Left kidney (tissue), 2 donors: ENCODE measurements around the gene LRIG1. TPM values are rescaled to one million over a fixed set of nuclear protein-coding genes. Genes with fewer than 3 reads are reported as not detected.

Experiments used
- DNase-seq: peaks from one replicate; pipeline ENCODE4 v3.0.0-alpha.2; 2013
- polyA plus RNA-seq: library from polyadenylated mRNA; unstranded; fragments of 120-200 nt; gene quantifications from one replicate; pipeline ENCODE4 v1.2.1, GENCODE V29; 2013; ENCODE audit not compliant: insufficient read length

Gene LRIG1
- polyA plus RNA-seq, 1 donor, result 25.8 TPM

DNA sequence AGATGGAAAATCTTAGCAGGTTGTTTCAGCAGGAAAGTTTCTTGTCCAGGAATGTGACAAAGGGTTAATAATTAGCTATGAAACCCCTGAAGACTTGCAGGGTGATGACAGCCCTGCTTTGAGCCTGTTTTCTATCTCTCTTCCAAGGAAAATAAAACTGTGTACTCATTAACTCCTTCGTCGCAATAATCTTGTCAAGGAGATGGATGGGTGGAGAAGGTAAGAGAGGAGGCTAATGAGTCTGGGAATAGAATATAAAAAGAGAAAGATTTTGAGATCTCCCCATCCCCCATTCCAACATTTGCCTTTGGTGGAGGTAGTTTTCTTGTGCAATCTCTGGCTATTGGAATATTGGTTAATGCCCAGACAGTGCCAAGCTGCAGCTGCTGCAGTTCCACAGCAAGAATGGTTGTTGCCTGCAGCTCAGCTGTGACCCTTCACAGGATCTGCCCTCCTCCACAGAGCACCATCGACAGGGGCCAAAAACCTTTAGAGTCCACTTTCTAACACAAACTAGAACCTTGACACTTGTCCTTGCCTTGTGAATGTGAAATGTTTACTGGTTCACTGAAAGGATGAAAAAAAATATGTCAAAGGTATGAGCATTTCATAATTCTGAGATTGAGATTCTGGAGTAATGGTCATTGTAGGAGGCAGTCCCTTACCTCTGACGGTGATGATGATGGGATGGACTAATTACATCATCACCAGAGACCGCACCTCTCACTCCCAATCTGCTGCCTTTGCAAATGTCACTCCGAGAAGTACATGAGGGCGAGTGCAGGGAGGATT lies 4.2 kb upstream of the LRIG1 start:
- no peak for DNase-seq

DNA sequence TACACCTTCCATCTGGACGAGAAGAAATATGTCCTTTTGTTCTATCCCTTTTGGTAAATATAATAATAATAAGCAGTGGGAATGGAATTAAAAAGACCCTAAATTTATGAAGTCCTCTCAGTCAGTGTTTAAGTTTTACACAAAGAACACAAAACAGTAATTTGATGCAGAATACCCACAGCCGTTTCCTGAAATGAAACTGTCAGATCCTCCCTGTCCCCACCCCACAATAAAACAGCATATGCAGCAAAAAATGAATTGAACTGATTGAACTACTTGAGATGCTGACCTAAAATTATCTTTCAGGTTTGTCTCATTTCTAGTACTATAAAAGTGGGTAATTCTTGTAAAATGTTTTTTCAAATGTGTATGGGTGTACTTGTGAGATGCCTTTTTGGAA lies 2.2 kb upstream of the LRIG1 start:
- DNase-seq, result no peak

DNA sequence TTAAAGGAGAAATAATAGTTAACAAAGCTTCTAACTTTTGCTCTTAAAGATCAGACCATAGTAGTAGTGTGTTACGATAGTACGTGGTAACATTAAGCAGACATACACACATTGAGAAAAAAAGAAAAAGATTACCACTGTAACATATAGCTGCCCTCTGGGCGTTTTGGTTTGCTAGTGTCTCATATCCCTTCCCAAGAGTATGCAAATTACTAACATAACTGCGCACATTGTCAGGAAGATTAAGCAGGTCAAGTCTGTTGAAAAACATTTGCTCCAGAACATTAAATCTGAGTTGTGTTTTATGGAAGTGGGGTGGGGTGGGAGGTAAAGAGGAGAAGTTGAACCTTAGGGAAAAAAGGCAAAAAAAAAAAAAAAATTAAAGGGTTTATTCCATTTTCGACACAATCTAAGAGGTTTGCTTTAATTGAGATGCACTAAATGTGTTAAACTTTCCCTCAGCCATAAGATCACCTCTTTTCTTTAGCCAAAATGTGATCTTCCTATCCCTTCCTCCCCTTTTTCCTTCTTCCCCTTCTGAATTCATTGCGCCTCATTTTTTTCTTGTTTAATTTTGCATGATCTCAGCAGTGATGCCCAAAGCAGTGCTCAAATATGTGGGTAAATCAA lies 1.5 kb upstream of the LRIG1 start:
- no peak for DNase-seq

DNA sequence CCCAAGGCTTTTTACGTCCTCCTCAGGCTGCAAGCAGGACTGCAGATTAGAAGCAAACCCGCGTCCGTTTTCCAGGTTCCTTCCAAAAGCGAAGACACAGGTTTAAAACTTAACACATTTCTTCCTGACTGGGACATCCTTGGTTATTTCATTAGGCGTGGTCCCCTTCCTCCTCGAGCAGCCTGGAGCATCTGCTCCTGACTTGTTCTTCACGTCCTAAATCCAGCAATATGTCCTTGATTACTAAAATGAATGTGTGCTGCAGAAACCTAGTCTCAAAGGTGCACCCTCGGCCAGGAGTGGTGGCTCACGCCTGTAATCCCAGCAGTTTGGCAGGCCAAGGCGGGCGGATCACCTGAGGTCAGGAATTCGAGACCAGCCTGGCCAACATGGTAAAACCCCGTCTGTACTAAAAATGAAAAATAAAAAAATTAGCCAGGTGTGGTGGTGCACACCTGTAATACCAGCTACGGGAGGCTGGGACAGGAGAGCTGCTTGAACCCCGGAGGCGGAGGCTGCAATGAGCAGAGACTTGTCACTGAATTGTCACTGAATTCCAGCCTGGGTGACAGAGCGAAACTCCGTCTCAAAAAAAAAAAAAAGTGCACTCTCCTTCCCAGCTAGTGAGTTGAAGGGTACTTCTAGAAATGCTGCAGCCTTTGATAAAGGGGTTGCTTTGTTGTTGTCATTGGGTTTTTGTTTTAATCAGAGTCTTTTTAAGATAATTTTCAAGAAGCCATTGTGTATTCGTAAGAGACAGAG lies 842 bp upstream of the LRIG1 start:
- DNase-seq, result no peak

DNA sequence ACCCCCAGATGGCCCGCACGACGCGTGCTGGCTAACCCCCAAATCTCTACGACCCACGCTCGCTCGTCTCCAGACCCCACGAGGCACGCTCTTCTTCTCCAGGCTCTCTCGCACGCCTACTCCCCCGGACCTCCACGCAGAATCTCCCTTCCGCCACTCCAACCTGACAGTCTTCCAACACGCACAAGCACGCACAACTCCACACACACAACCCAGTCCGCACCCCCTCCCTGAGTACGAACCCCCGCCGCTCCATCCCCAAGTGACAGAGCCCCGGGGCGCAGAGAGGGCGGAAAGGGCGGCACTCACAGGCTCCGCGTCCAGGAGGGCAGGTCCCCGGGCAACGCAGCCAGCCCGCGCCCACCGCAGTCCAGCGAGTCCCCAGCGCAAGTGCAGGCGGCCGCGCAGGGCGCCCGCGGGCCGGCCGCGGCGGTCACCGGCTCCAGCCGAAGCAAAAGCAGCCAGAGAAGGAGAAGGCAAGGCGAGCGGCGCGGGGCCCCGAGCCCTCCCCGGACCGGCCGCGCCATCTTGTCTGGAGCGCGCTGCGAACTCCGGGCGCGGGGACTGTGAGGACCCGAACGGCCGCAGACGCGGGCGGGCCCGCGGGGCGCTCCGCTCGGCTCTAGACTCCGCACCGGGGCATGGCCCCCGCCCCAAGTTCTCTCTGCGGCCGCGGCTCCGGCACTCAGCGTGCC lies 794 bp downstream of the LRIG1 start:
- DNase-seq, result no peak

DNA sequence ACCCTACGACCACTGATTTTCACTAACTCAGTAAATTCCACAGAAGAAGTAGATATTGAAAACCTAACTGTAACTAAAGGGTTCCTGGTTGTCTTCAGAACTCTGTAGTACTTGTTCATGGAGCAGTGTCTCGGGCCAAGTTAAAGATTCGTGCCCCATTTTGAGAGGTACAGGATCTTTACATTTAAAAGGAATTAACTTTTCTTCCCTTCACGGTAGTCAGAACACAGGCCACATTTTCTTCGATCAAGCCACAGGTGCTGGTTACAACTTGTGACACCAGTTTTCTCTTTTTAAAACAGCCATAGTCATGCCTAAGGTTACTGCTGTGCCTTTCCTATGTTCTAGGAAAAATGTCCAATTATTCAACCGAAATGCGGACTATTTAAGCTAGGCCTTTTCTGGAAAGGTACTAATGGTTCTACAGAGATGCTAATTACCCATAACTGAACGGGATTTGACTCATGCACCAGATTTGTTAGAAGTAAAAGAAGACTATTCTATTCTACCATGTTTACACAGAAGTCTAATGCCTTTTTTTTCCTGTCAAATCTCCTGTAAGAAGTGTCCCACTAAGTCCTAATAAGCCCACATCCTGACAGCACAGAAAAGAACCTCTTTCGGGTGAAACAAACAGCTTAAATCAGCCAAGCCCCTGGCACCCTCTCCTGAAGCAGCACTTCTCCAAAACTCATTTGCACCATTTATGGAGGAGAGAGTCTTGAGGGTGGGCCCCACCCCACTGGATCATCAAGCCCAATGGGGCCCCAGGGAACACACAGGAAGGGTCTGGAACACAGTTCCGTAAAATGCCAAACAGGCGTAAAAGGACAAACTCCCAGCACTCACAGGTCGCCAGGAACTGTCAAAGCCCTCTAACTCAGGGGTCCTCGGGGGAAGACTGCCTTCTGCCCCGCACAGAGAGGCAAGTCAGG lies 1.9 kb downstream of the LRIG1 start:
- DNase-seq, result no peak

DNA sequence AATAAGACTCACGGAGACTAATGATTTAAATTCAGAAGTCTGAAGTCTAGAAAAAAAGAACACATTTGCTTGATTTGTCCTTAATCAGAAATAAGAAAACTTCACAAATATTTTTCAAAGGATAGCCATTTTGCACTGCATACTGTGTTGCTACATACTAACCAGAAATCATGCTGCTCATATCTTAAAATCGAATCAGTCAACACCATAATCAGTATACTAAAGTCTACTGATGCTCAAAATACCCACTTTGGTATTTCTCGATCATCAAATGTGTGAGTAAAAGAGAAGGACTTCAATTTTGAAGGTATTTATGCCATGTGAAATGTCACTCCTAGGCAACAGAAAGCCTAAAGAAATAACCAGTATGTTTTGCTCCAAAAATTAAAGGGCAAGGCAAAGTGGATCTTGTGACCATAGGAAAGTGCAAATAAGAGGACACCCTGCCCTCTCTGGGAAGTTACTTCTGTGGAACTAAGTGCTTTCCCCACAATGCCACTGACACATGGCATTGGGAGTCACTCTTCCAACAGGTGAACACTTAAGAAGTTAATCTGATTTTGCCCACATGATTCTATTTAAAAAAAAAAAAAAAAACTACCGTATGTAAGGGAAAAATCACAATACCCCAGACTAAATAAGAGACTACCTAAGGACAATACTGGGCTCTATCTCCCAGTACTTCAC lies 2.7 kb downstream of the LRIG1 start:
- DNase-seq, result no peak

DNA sequence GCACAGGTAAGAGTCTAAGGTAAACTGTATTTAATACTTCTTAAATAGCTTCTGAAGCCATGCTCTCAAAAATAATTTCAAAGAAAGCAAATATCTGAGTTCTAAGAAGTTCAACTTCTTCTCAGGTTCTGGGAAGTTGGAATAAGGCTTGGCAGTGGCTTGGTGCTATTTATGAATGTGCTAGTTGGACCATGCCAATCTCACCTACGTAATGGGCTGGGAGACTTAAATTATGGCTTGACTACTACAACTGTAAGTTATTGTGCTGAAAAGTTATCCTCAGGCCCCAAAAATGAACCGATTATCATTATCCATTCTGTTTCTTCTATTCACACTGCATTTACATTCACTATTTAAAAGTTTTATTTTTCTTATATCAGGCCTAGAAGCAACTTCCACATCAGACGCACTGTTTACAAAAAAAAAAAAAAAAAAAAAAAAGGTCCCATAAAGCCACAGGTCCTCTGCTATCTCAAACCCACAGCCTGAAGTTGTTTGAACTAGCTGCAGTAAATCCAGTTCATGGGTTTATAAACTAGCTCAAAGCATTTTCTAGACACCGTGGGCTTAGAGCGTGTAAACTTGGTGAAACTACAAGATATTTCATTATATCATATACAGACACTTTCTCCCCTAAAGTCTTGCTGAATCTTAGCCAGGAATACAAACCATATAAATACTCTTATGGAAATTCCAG lies 3.4 kb downstream of the LRIG1 start:
- DNase-seq, result no peak

DNA sequence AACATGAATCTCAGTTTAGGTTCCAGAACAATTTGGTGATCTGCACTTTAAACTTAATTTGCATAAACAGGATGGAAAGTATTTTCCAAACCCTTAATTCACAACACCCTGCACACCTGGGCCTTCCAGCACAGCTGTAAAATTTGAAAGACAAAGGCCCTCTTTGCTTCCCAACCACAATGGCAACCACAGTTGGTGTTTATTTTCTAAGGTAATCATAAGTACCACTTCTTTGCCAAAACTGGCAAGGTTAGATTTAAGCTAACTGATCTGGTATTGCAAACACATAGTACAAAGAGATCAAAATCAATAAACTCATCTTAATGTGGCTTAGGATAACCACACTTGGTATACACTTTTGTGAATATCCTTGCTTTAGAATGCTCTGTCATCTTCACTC lies 4.1 kb downstream of the LRIG1 start:
- DNase-seq, result no peak

DNA sequence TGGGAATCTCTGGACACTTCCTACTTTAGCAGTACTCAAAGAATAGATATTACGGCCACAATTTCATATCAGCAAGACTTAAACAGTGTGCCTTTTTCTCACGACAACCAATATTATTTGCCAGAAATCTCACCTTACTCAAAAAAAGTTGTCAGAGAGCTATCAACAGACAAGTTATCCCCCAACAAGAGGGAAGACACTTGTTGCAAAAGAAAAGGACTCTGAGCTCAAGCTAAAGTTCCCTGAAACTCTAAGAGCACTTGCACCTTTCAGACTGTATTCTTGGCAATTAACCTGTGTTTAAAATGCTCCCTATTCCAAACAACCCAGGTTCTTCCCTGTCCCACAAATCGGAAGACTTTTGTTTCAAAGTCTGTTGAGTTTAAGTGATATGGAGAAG lies 4.5 kb downstream of the LRIG1 start:
- no peak for DNase-seq

DNA sequence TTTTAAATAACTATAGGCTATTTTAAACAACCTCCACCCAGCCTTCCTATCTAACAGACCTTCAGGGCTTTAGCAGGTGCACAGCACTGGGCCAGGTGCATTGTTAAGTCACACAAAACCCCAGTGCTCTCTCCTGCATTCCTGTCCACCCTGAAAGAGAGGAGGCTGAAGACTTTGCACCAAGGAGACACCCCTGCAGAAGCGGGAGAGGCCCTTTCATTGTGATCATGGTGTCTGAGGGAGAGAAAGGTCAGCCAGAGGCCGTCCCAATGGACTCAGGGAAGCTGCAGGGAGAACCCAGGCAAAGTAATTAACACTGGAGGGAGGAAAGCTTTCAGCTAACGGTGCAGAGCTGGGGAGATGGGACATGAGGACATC lies 5.2 kb downstream of the LRIG1 start:
- no peak for DNase-seq

DNA sequence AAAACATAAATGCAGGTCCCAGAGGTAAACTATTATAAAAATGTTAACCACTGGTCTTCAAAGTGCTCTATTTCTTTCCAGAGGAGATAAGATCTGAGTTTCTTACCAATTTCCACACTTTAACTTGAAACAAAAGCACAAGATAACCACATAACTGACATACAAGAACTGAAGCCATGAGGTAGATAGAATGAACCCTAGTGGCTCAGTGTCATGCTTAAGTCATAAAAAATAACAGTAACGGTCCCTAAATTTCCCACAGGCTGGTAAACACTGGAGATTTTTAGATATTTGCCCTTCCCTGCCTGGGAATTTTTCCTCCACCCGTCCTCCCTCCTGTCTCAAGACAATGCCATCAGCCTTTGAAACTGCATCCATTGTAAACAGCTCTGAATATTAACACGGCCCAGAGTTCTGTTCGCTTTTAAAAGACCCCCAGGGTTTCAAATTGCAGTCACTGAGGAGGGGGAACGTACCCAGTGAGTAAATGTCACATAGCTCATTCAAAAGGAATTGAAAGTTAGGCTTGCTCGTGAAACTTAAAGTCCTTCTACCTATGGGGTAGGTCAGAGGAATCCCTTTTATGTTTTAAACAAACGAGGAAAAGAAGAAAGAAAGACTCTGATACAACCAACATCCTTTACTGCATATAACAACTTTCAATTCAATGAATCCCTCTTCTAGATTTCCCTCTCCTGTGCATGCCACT lies 5.7 kb downstream of the LRIG1 start:
- DNase-seq, result no peak

DNA sequence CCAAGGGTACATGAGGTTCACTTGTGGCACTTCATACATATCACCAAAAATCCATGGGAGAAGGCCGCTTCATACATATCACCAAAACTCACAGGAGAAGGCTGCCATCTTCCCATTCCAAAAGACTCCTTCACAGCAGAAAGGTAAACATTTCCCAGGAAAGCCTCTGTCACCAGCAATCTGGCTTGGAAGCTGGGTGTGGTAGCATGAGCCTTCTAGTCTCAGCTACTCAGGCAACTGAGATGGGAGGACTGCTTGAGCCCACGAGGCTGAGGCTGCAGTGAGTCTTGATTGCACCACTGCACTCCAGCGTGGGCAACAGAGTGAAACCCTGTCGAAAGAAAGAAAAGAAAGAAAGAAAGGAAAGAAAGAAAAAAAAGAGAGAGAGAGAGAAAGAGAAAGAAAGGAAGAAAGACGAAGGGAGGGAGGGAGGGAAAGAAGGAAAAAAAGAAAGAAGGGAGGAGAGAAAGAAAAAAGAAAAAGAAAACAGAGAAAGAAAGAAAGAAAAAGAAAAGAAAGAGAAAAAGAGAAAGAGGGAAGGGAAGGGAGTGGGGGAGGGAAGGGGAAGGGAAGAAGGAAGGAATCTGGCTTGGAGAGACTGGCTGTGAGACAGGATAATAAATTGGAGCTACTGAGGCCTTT lies 7.2 kb downstream of the LRIG1 start:
- DNase-seq, result no peak

DNA sequence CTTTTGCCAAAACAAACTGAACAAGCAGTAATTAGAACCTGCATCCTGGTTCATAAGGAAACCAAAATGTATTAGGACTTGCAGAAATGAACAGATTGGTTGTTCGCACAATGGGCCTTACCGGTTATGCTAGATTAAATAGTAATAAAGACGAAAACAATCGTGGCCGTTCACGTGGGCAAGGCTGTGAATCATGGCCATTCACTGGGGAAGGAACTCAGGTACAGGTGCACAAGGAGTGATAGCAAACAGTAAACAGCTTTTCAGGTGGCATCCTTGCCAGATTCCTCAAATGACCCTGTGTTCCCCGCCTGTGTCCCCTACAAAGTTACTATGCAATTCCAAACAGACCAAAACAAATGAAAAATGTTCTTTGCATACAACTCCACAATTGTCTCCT lies 8.2 kb downstream of the LRIG1 start:
- DNase-seq, result no peak

DNA sequence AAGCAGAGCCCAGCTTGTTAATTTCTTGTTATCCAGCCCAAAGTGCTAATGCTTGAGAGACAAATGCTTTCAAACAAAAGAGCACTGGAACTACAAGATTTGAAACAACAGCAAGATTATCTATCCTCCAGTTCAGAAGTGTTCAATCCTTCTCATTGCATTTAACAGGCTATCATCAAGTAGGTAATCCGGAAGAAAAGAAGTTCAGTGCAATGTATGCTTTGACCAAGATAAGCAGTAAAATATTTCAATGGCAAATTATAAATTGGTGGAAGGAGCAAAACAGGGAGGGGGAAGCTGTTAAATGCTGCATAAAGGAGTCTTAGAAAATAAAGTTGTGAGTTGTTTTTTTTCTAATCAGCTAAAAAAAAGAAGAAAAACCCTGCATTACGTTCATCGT lies 8.8 kb downstream of the LRIG1 start:
- DNase-seq, result no peak

DNA sequence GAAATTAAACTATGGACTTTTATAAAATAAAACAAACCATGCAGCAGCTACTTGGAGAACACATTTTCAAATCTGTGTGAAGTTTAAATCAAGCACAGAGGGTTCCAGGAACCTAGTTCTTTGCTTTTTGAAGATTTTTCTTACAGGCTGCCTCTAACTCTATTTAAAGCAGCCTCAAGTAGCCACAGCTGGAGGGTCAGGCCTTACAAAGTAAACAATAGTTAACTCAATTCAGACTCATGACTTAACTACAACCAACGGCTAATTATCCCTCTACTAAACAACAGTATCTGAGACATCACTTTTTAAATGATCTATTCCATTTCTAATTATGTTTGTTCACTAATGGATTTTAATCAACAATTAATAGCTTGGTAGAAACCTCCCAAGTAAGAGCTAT lies 9.8 kb downstream of the LRIG1 start:
- no peak for DNase-seq

DNA sequence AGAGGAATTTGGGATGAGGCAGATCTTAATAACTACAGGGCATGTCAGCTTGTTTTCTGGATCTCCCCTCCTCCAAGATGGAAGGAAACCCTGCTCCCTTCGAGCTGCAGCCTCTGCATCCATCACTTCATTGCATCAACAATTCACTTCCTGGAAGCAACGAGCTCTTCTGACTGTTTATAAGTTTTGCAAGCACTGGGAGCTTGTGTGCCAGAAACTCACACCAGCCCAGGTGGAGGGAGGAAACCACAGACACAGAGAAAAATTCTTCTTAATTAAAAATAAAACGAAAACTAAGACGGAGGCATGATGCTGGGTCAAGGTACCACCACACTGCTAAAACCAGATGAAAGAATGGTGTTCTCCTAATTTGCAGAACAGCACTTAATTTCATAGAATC lies 10.6 kb downstream of the LRIG1 start:
- DNase-seq, result no peak

DNA sequence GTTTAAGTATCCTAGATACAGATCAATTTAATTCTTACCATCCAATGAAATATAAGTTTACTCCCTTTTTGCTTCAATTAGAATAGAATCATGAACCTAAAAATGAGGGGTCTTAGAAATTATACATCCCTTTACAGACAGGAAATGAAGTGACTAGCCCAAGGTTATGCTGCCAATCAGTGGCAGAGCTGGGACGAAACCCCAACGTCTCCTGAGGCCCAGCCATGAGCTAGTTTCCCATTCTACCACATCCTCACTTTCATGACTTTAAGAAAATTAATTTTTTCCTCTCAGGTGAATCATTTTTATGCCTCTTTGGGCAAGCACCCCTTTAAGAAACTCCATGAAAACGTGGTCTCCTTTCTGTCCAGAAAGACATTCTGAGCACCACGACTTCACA lies 11.2 kb downstream of the LRIG1 start:
- no peak for DNase-seq

DNA sequence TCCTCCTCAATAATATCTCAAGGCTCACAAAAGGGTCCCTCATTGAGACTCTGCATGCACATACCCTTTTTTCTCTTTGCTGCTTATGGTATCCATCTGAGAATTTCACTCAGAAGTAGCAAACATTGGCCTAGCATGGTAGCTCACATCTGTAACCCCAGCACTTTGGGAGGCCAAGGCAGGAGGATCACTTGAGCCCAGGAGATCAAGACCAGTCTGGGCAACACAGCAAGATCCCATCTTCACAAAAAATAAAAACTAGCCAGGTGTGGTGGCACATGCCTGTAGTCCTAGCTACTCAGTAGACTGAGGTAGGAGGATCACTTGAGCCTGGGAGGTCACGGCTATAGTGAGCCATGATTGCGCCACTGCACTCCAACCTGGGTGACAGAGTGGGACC lies 11.7 kb downstream of the LRIG1 start:
- no peak for DNase-seq
